Mucosa of descending colon (tissue), 3 donors: ENCODE measurements around the gene FAM107B. TPM values are rescaled to one million over a fixed set of nuclear protein-coding genes. Genes with fewer than 3 reads are reported as not detected.
A peak's percentile ranks its signal among the peaks of the same experiment; 100 is the strongest.

Experiments used
- ATAC-seq: fragments of 200-7000 bp; cut with Tn5 transposase; one replicate; pipeline ENCODE4 v1.9.1; 2020; ENCODE audit warnings: mild to moderate bottlenecking, moderate library complexity
- DNase-seq, 3 donors: peaks; one replicate each; pipeline ENCODE4 v3.0.0-alpha.2; 2020
- H3K36me3 ChIP-seq: fragments of 200-600 bp; one replicate; pipeline ENCODE4 v1.8.0; 2021; ENCODE audit warnings: low read depth, mild to moderate bottlenecking
- H3K4me1 ChIP-seq: fragments of 200-600 bp; one replicate; pipeline ENCODE4 v1.8.0; 2021; ENCODE audit warnings: low read depth, mild to moderate bottlenecking
- H3K4me3 ChIP-seq: fragments of 200-600 bp; one replicate; pipeline ENCODE4 v1.8.0; 2021; ENCODE audit warnings: mild to moderate bottlenecking
- H3K9me3 ChIP-seq: fragments of 200-600 bp; one replicate; pipeline ENCODE4 v1.8.0; 2021; ENCODE audit warnings: mild to moderate bottlenecking
- intact Hi-C, 2 donors: fragments of 100-400 bp; cut with DNase I in 1 of 2; cut with micrococcal nuclease in 1 of 2; formaldehyde crosslinking; loops; one replicate each; pipeline versions ENCODE4 v1.11.0 to v1.11.1; 2022; cut with DNase I, micrococcal nuclease
- total RNA-seq, 3 donors: library from RNA; stranded (reverse); fragmentation: NEBNext Ultra II Directional in 2 of 3; extraction: Animal tissue kit (Norgen Biotek cat#: 25700) in 2 of 3; gene quantifications; one replicate each; pipeline versions ENCODE4 v1.2.1 to v1.2.4, GENCODE V29; 2021 to 2023
- TF ChIP-seq, protein P1 (sequence below): fragments of 200-600 bp; IDR thresholded peaks from one replicate; pipeline ENCODE4 v1.8.0; 2022; ENCODE audit warnings: antibody characterized with exemption, mild to moderate bottlenecking
- donor health status: DM: no; HTN: no; CAD: no; lungs with moderate emphysema.
- donor health status: DM: no; HTN: no; CAD: no.
- donor health status: DM: no; HTN: yes; CAD: no.

Gene FAM107B
- total RNA-seq, 3 donors from 2014 or later: 45.6 to 77.7 (median 76.9) TPM

DNA sequence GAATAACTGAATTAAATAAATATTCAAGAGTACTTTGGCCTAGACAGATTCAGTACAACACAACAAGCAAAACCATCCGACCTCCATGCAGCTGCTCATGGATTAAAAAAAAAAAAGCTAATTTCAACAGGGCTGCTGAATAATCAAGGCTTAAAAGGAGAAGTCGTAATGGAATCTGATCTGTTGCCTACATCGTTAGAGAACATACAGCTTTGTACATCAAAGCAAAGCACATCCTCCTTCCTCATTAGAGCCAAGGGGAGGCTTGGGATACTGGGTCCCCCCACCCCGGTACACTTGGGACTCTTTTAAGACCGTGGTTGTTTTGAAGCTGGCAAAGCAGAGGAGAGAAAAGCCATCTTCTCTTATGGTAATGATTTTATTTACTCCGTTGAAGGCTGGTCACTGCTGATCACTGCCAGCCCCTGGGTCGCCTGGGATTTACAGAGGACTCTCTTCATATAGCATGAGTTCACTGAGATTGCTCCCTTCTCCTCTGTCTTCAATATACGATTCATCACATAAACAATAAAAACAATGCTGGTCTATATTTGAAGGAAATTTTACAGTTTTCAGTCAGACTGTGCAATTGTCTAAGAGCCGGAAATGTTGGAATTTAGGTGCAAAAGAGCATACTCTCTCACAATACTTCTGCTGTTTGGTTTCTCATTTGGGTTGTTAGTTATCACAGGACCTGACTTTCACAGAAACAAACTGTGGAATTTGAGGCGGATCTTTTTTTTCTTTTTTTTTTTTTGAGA, 148.8 kb downstream of the FAM107B start:
- TF ChIP-seq, protein P1, sequence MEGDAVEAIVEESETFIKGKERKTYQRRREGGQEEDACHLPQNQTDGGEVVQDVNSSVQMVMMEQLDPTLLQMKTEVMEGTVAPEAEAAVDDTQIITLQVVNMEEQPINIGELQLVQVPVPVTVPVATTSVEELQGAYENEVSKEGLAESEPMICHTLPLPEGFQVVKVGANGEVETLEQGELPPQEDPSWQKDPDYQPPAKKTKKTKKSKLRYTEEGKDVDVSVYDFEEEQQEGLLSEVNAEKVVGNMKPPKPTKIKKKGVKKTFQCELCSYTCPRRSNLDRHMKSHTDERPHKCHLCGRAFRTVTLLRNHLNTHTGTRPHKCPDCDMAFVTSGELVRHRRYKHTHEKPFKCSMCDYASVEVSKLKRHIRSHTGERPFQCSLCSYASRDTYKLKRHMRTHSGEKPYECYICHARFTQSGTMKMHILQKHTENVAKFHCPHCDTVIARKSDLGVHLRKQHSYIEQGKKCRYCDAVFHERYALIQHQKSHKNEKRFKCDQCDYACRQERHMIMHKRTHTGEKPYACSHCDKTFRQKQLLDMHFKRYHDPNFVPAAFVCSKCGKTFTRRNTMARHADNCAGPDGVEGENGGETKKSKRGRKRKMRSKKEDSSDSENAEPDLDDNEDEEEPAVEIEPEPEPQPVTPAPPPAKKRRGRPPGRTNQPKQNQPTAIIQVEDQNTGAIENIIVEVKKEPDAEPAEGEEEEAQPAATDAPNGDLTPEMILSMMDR: no peak
- Histone ChIP-seq H3K36me3 (no peaks in the 10 kb centered on the region), H3K4me1 (peaks cover 6% of the 10 kb centered on the region), H3K4me3 (no peak overlapping the region), H3K9me3 (no peaks in the 10 kb centered on the region)
- intact Hi-C loops: no loop called here
- no peak for DNase-seq
- ATAC-seq: no peak

DNA sequence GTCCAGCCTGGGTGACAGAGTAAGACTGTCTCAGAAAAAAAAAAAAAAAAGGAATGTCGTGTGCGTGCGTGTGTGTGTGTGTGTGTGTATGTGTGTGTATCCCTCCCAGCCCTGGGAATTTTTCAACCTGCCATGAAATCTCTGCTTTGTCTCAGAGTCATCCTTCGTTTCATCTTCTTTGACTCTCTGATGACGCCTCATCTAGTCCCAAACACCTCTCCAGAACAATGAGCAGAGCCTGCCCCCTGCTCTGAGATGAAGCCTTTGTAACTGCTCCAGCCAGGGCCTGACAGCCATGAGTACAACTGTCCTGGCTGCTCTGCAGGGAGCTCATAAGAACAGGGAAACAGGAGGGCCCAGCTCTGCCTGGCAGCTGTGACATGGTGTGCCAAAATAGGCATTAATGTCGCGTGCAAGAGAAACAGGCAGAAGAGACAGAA, 149.5 kb downstream of the FAM107B start:
- intact Hi-C loops: no loop called here
- peak; percentile 26 for ATAC-seq
- TF ChIP-seq, protein P1: no peak
- DNase-seq: no peak
- Histone ChIP-seq H3K4me3 (no peak overlapping the region), H3K36me3 (no peaks in the 10 kb centered on the region), H3K4me1 (peaks cover 6% of the 10 kb centered on the region), H3K9me3 (no peaks in the 10 kb centered on the region)

DNA sequence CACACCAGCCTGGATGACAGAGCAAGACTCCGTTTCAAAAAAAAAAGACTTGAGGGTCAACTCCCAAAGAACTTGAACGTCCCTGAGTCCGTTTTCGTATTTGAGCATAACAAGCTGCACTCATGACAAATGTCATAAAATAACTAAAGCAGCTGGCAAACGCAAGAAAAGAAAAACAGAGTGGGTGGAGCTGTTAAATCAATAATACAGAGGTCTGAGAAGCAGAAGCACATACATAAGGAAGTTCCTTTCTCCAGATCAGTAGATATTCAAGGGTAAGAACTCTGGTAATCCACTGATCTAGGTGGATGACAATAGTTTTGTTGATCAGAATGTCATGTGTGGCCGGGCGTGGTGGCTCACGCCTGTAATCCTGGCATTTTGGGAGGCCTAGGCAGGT, 150.1 kb downstream of the FAM107B start:
- DNase-seq: peak in 2 of 3 donors; percentile 43 to 49
- Histone ChIP-seq H3K36me3 (no peaks in the 10 kb centered on the region), H3K4me3 (no peak overlapping the region), H3K4me1 (peaks cover 6% of the 10 kb centered on the region), H3K9me3 (no peaks in the 10 kb centered on the region)
- TF ChIP-seq, protein P1: no peak
- intact Hi-C loops: no loop called here
- ATAC-seq: peak; percentile 91

DNA sequence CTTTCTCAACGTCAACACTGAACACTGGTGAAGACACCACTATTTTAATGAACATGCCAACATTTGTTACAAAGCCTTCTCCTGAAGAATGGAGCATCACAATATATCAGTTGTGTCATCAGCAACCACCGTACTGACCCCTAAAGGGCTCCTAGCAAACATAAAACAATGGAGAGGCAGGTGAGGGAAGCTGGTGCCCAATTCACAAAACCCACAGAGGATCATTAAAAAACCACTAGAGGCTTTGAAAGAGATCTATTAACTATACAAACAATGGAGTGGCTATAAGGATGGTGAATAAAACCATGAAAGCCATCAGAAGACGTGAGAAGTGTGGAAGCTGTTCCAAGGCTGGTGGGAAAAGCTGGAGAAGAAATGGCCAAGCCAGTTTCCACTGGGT, 150.8 kb downstream of the FAM107B start:
- intact Hi-C loops: no loop called here
- H3K4me3 ChIP-seq: no peak overlapping the region
- peaks cover 6% of the 10 kb centered on the region for H3K4me1 ChIP-seq
- no peaks in the 10 kb centered on the region for H3K9me3 ChIP-seq
- no peak for DNase-seq
- H3K36me3 ChIP-seq: no peaks in the 10 kb centered on the region
- TF ChIP-seq, protein P1: no peak
- no peak for ATAC-seq

DNA sequence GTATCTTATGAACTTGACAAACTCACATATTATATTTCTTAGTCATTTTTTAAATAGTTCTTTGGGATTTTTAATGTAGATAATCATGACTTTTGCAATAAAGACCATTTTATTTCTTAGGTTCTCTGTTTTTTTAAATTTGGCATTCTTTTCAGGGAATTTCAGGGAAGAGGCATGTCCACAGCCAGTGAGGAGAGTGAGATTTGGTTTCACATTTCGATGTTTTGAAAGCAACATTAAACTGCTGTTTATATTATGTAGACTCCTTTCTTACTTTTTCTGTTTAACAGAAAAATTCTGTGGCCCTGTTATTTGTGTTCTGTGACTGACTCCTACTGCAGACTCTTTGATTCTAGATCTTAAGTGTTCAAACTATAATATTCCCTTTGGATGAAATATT, 153.7 kb downstream of the FAM107B start:
- H3K4me1 ChIP-seq: peaks cover 11% of the 10 kb centered on the region
- intact Hi-C loops: no loop called here
- H3K4me3 ChIP-seq: no peak overlapping the region
- ATAC-seq (no peak), DNase-seq (no peak)
- H3K36me3 ChIP-seq: no peaks in the 10 kb centered on the region
- TF ChIP-seq, protein P1: no peak
- no peaks in the 10 kb centered on the region for H3K9me3 ChIP-seq
